ENCODE measurements around the gene CDR2.
A peak's percentile ranks its signal among the peaks of the same experiment; 100 is the strongest.

The CDR2 gene

GRCh38 chr16:22324787-22325597 lies 49.4 kb downstream of the CDR2 start:
- DNase-seq, result no peak

GRCh38 chr16:22323959-22324786 lies 50.2 kb downstream of the CDR2 start:
- DNase-seq, result no peak

- DNase-seq, result no peak
These were observed 51.1 kb downstream of the CDR2 start for GRCh38 chr16:22323173-22323958.

GRCh38 chr16:22322741-22323140 lies 51.7 kb downstream of the CDR2 start:
- DNase-seq, result no peak

- DNase-seq, result no peak
These were observed 52.4 kb downstream of the CDR2 start for GRCh38 chr16:22322021-22322471.

- peak; percentile 26 for DNase-seq
These were observed 52.9 kb downstream of the CDR2 start for GRCh38 chr16:22321340-22322001.

- DNase-seq, result no peak
These were observed 53.7 kb downstream of the CDR2 start for GRCh38 chr16:22320572-22321339.

- no peak for DNase-seq
These were observed 55.6 kb downstream of the CDR2 start for GRCh38 chr16:22318690-22319358.

GRCh38 chr16:22317625-22318024 lies 56.8 kb downstream of the CDR2 start:
- no peak for DNase-seq

- DNase-seq, result no peak
These were observed 57.4 kb downstream of the CDR2 start for GRCh38 chr16:22317001-22317530.

GRCh38 chr16:22316411-22316811 lies 58.0 kb downstream of the CDR2 start:
- DNase-seq, result no peak

- no peak for DNase-seq
These were observed 58.4 kb downstream of the CDR2 start for GRCh38 chr16:22315979-22316378.

- no peak for DNase-seq
These were observed 59.5 kb downstream of the CDR2 start for GRCh38 chr16:22314661-22315626.

- DNase-seq, result no peak
These were observed 60.4 kb downstream of the CDR2 start for GRCh38 chr16:22313876-22314470.

GRCh38 chr16:22312897-22313781 lies 61.3 kb downstream of the CDR2 start:
- no peak for DNase-seq

GRCh38 chr16:22311520-22311919 lies 62.9 kb downstream of the CDR2 start:
- no peak for DNase-seq

GRCh38 chr16:22308824-22309520 lies 65.4 kb downstream of the CDR2 start:
- DNase-seq, result no peak
